GM10266 (cell line): Measurements from ENCODE around the gene CD2BP2.
"Not testable (repeated sequence)": the region's sequence is repeated elsewhere in the genome, so short reads cannot be mapped to it uniquely, and the experiment has no call there.

Experiments
- DNase-seq: peaks from one replicate; pipeline ENCODE4 v3.0.0; 2012; ENCODE audit errors: extremely low spot score
- CTCF ChIP-seq: IDR thresholded peaks from 2 replicates; pipeline ENCODE4 v1.5.1; 2012; ENCODE audit warnings: mild to moderate bottlenecking, low read depth; ENCODE audit not compliant: control insufficient read depth, insufficient read depth; ENCODE audit errors: missing control alignments

Gene CD2BP2

GRCh38 chr16:30342751-30343490 lies 12.2 kb downstream of the CD2BP2 start:
- DNase-seq: no peak
- TF ChIP-seq CTCF: no peak

GRCh38 chr16:30341971-30342370 lies 13.1 kb downstream of the CD2BP2 start:
- DNase-seq: not testable (repeated sequence)

- no peak for TF ChIP-seq CTCF
These were observed 14.5 kb downstream of the CD2BP2 start for GRCh38 chr16:30340621-30341020.

GRCh38 chr16:30338715-30339114 lies 16.4 kb downstream of the CD2BP2 start:
- not testable (repeated sequence) for DNase-seq

More at GRCh38 chr16:30340621-30341020, 14.5 kb downstream of the CD2BP2 start:
- DNase-seq: no peak

- DNase-seq: not testable (repeated sequence)
These were observed 17.1 kb downstream of the CD2BP2 start for GRCh38 chr16:30337964-30338357.

GRCh38 chr16:30335598-30336474 lies 19.3 kb downstream of the CD2BP2 start:
- TF ChIP-seq CTCF: no peak
- DNase-seq: no peak

- DNase-seq: peak; percentile 61
These were observed 20.0 kb downstream of the CD2BP2 start for GRCh38 chr16:30335028-30335597.

GRCh38 chr16:30334473-30334989 lies 20.6 kb downstream of the CD2BP2 start:
- peak; percentile 67 for DNase-seq

- DNase-seq: not testable (repeated sequence)
These were observed 30.9 kb downstream of the CD2BP2 start for GRCh38 chr16:30324220-30324619.

GRCh38 chr16:30318647-30319046 lies 36.5 kb downstream of the CD2BP2 start:
- DNase-seq: not testable (repeated sequence)

- not testable (repeated sequence) for DNase-seq
These were observed 44.2 kb downstream of the CD2BP2 start for GRCh38 chr16:30310937-30311336.

- not testable (repeated sequence) for DNase-seq
These were observed 45.9 kb downstream of the CD2BP2 start for GRCh38 chr16:30309255-30309654.
